Gastrocnemius medialis (tissue), 4 donors: ENCODE data around the gene CALHM2. TPM values are rescaled to one million over a fixed set of nuclear protein-coding genes. Genes with fewer than 3 reads are reported as not detected.
A peak's percentile ranks its signal among the peaks of the same experiment; 100 is the strongest.

ENCODE experiments used
- ATAC-seq, 2 donors: fragments of 150-250 bp; one replicate each; pipeline ENCODE4 v1.9.1; 2016
- DNase-seq, 2 donors: peaks; one replicate each; pipeline ENCODE4 v3.0.0-alpha.2; 2019
- H3K27ac ChIP-seq, 4 donors: fragments of 200-600 bp; sonication (generic); 1 replicate in 1 of 4; 2 replicates in 3 of 4; pipeline ENCODE4 v1.5.1; 2016 to 2018; ENCODE audit warnings: mild to moderate bottlenecking in 2 of 4, moderate library complexity in 1 of 4
- H3K27me3 ChIP-seq, 3 donors: fragments of 200-600 bp; sonication (generic) in 2 of 3; 1 replicate in 1 of 3; 2 replicates in 2 of 3; pipeline versions ENCODE4 v1.5.1 to v1.6.0; 2016 to 2019; ENCODE audit warnings: mild to moderate bottlenecking in 1 of 3, moderate library complexity in 1 of 3
- H3K36me3 ChIP-seq, 2 donors: fragments of 200-600 bp; sonication (generic) in 1 of 2; one replicate each; pipeline ENCODE4 v1.5.1; 2017 to 2018
- H3K4me1 ChIP-seq, 2 donors: fragments of 200-600 bp; sonication (generic) in 1 of 2; one replicate each; pipeline ENCODE4 v1.5.1; 2016 to 2017; ENCODE audit warnings: mild to moderate bottlenecking in 2 of 2
- H3K4me3 ChIP-seq, 4 donors: fragments of 200-600 bp; sonication (generic) in 3 of 4; 1 replicate in 1 of 4; 2 replicates in 3 of 4; pipeline ENCODE4 v1.5.1; 2016 to 2019; ENCODE audit warnings: mild to moderate bottlenecking in 2 of 4
- H3K9me3 ChIP-seq, 3 donors: fragments of 200-600 bp; sonication (generic) in 2 of 3; 1 replicate in 1 of 3; 2 replicates in 2 of 3; pipeline ENCODE4 v1.5.1; 2016 to 2019
- CTCF ChIP-seq, 5 experiments: fragments of 450-650 bp in 3 of 5; fragments of 200-600 bp in 2 of 5; sonication (generic) in 2 of 5; IDR thresholded peaks in 4 of 5; conservative IDR thresholded peaks in 1 of 5; 1 replicate in 4 of 5; 2 replicates in 1 of 5; pipeline ENCODE4 v1.5.1; 2016 to 2019; ENCODE audit warnings: antibody characterized with exemption in 5 of 5, mild to moderate bottlenecking in 3 of 5, moderate library complexity in 3 of 5
- POLR2A ChIP-seq, 2 donors: fragments of 450-650 bp; IDR thresholded peaks; one replicate each; pipeline ENCODE4 v1.6.1; 2017; ENCODE audit warnings: antibody characterized with exemption in 2 of 2, mild to moderate bottlenecking in 2 of 2, moderate library complexity in 2 of 2
- in situ Hi-C, 4 donors: fragments of 200-750 bp; cut with MboI; loops; one replicate each; pipeline versions ENCODE4 v1.15.0 to v1.8.0; 2017; ENCODE audit warnings: low sequenced_read_pairs in 4 of 4
- intact Hi-C: fragments of 100-400 bp; cut with DNase I; formaldehyde crosslinking; loops from one replicate; pipeline ENCODE4 v1.15.1; 2023; ENCODE audit warnings: low total_unique reads
- total RNA-seq, 4 donors: library from RNA; depleted of rRNA; stranded (reverse); fragments of >200 nt; gene quantifications; one replicate each; pipeline versions ENCODE4 v1.1.0 to v1.2.3, GENCODE V29; 2016

The CALHM2 gene
- total RNA-seq, 4 donors from 2014 or later = 8.9 to 19.8 (median 16.9) TPM

GRCh38 chr10:103415581-103415980 lies 36.6 kb downstream of the CALHM2 start:
- TF ChIP-seq CTCF (IDR thresholded peaks at IDR 0.05 in 4 of 5, conservative IDR thresholded peaks at IDR 0.05 in 1 of 5) (no peak), POLR2A (IDR thresholded peaks at IDR 0.05) (no peak)
- H3K9me3 ChIP-seq = no peaks in the 10 kb centered on the region
- no peak overlapping the region for H3K27ac ChIP-seq
- in situ Hi-C loops (loop anchor here in 3 of 4 donors (5.0 to 25.0 kb wide), 5 partner anchors 67 to 272 kb away; no protein-coding TSS in a partner anchor), intact Hi-C loops (no loop called here)
- H3K36me3 ChIP-seq = peaks cover 5 to 100% of the 10 kb centered on the region in 2 donors
- ATAC-seq (no peak), DNase-seq (no peak)
- no peak overlapping the region for H3K4me3 ChIP-seq
- no peaks in the 10 kb centered on the region for H3K27me3 ChIP-seq
- no peaks in the 10 kb centered on the region for H3K4me1 ChIP-seq

GRCh38 chr10:103413564-103413963 lies 38.6 kb downstream of the CALHM2 start:
- DNase-seq (no peak), ATAC-seq (no peak)
- no peak overlapping the region for H3K4me3 ChIP-seq
- no peak for TF ChIP-seq CTCF (IDR thresholded peaks at IDR 0.05 in 4 of 5, conservative IDR thresholded peaks at IDR 0.05 in 1 of 5)
- no peak for TF ChIP-seq POLR2A (IDR thresholded peaks at IDR 0.05)
- intact Hi-C loops (no loop called here), in situ Hi-C loops (loop anchor here in 3 of 4 donors (10.0 to 25.0 kb wide), 3 partner anchors 71 to 274 kb away; no protein-coding TSS in a partner anchor)
- H3K27me3 ChIP-seq = no peaks in the 10 kb centered on the region
- H3K9me3 ChIP-seq = no peaks in the 10 kb centered on the region
- H3K4me1 ChIP-seq = no peaks in the 10 kb centered on the region
- peaks cover 4 to 95% of the 10 kb centered on the region in 2 donors for H3K36me3 ChIP-seq
- no peak overlapping the region for H3K27ac ChIP-seq

GRCh38 chr10:103397191-103397825 lies 54.9 kb downstream of the CALHM2 start:
- Histone ChIP-seq H3K27ac (peak overlapping the region; percentile 91 to 97 (median 94)), H3K36me3 (peaks cover 0 to 46% of the 10 kb centered on the region in 2 donors), H3K9me3 (no peaks in the 10 kb centered on the region), H3K4me3 (peak overlapping the region; percentile 88 to 96 (median 94)), H3K4me1 (peaks cover 39 to 43% of the 10 kb centered on the region in 2 donors), H3K27me3 (no peaks in the 10 kb centered on the region)
- DNase-seq (no peak), ATAC-seq (no peak)
- in situ Hi-C loops = no loop called here
- TF ChIP-seq CTCF (IDR thresholded peaks at IDR 0.05 in 4 of 5, conservative IDR thresholded peaks at IDR 0.05 in 1 of 5) (no peak), POLR2A (IDR thresholded peaks at IDR 0.05) (no peak)
- intact Hi-C loops = loop anchor here (5.0 kb wide), 2 partner anchors 480 to 1810 kb away; partner anchors contain the start of genes CNNM2, DPCD and POLL

GRCh38 chr10:103396789-103397087 lies 55.4 kb downstream of the CALHM2 start:
- H3K36me3 ChIP-seq = peaks cover 0 to 46% of the 10 kb centered on the region in 2 donors
- intact Hi-C loops = loop anchor here (1.0 to 5.0 kb wide), 3 partner anchors 29 to 1809 kb away; partner anchors contain the start of genes CNNM2, DPCD, POLL and TAF5
- TF ChIP-seq CTCF (IDR thresholded peaks at IDR 0.05 in 4 of 5, conservative IDR thresholded peaks at IDR 0.05 in 1 of 5) = peak in 1 of 5 experiments; percentile 1
- TF ChIP-seq POLR2A (IDR thresholded peaks at IDR 0.05) = no peak

More at GRCh38 chr10:103396789-103397087, 55.4 kb downstream of the CALHM2 start:
- ATAC-seq (no peak), DNase-seq (no peak)
- Histone ChIP-seq H3K9me3 (no peaks in the 10 kb centered on the region), H3K4me1 (peaks cover 39 to 43% of the 10 kb centered on the region in 2 donors), H3K27ac (peak overlapping the region; percentile 91 to 97 (median 94)), H3K4me3 (peak overlapping the region; percentile 88 to 96 (median 94)), H3K27me3 (no peaks in the 10 kb centered on the region)
- in situ Hi-C loops = no loop called here

Other genes starting within 250 kb of the CALHM2 start
- not detected for gene RPEL1, start 206.5 kb downstream of the CALHM2 start, total RNA-seq
- under 1 TPM in 1 of 4 donors, not detected in 3; 0.24 TPM for gene INA, start 175.2 kb downstream of the CALHM2 start, total RNA-seq
- gene PCGF6, start 101.2 kb downstream of the CALHM2 start, total RNA-seq = 10 to 100 TPM in 3 of 4 donors, 1 to 10 TPM in 1; 8.9 to 16.0 (median 12.1) TPM
- 1 to 10 TPM; 4.1 to 6.4 (median 5.2) TPM for gene TAF5, start 84.4 kb downstream of the CALHM2 start, total RNA-seq
- gene ATP5MK, start 55.9 kb downstream of the CALHM2 start, total RNA-seq = 100 to 1,000 TPM; 436 to 724 (median 552) TPM
- gene PDCD11, start 55.7 kb downstream of the CALHM2 start, total RNA-seq = 10 to 100 TPM; 16.7 to 22.7 (median 19.5) TPM
- not detected for gene CALHM1, start 6.5 kb upstream of the CALHM2 start, total RNA-seq
- not detected for gene CALHM3, start 26.9 kb upstream of the CALHM2 start, total RNA-seq
- gene NEURL1, start 41.3 kb upstream of the CALHM2 start, total RNA-seq = 100 to 1,000 TPM in 2 of 4 donors, 10 to 100 TPM in 2; 67.6 to 147 (median 110) TPM